H9 (cell line): ENCODE results near the gene PTPN2. TPM values are rescaled to one million over a fixed set of nuclear protein-coding genes. Genes with fewer than 3 reads are reported as not detected.

Experiments
- DNase-seq: peaks from one replicate; pipeline ENCODE4 v3.0.0-alpha.2; 2017
- H2AFZ ChIP-seq: one replicate; pipeline ENCODE4 v1.6.1; 2013; ENCODE audit warnings: mild to moderate bottlenecking, low read length, control low read depth, moderate library complexity
- H2AK5ac ChIP-seq: 2 replicates; pipeline ENCODE4 v1.6.1; 2013; ENCODE audit warnings: low read length, control low read depth, mixed read lengths; ENCODE audit not compliant: insufficient read length
- H2BK120ac ChIP-seq: one replicate; pipeline ENCODE4 v1.6.1; 2013; ENCODE audit warnings: low read depth, mild to moderate bottlenecking, low read length, control low read depth, inconsistent platforms; ENCODE audit not compliant: poor library complexity, severe bottlenecking
- H2BK12ac ChIP-seq: 2 replicates; pipeline ENCODE4 v1.6.1; 2013; ENCODE audit warnings: low read length, control low read depth, mixed read lengths, low read depth; ENCODE audit not compliant: insufficient read length
- H2BK15ac ChIP-seq: 2 replicates; pipeline ENCODE4 v1.6.1; 2013; ENCODE audit warnings: low read depth, low read length, control low read depth
- H2BK20ac ChIP-seq: one replicate; pipeline ENCODE4 v1.6.1; 2013; ENCODE audit warnings: low read depth, mild to moderate bottlenecking, low read length, control low read depth, inconsistent platforms; ENCODE audit not compliant: poor library complexity, severe bottlenecking
- H2BK5ac ChIP-seq: 2 replicates; pipeline ENCODE4 v1.6.1; 2013; ENCODE audit warnings: low read length, control low read depth, mixed read lengths; ENCODE audit not compliant: insufficient read length
- H3K14ac ChIP-seq: 2 replicates; pipeline ENCODE4 v1.6.1; 2013; ENCODE audit warnings: low read length, control low read depth; ENCODE audit not compliant: insufficient read depth
- H3K18ac ChIP-seq: 2 replicates; pipeline ENCODE4 v1.6.1; 2013; ENCODE audit warnings: low read depth, mild to moderate bottlenecking, mixed read lengths, low read length, control low read depth; ENCODE audit not compliant: insufficient read length
- H3K23ac ChIP-seq: 2 replicates; pipeline ENCODE4 v1.6.1; 2013; ENCODE audit warnings: low read length, control low read depth, mixed read lengths, low read depth; ENCODE audit not compliant: insufficient read length
- H3K23me2 ChIP-seq: 2 replicates; pipeline ENCODE4 v1.6.1; 2013; ENCODE audit warnings: low read depth, mild to moderate bottlenecking, mixed read lengths, low read length, control low read depth; ENCODE audit not compliant: insufficient read length, poor library complexity, severe bottlenecking
- H3K27ac ChIP-seq: 2 replicates; pipeline ENCODE4 v1.5.1; 2013; ENCODE audit warnings: low read length, control low read depth, mixed read lengths, low read depth; ENCODE audit not compliant: insufficient read length
- H3K27me3 ChIP-seq: 2 replicates; pipeline ENCODE4 v1.6.1; 2013; ENCODE audit warnings: low read length, control low read depth, inconsistent platforms; ENCODE audit not compliant: insufficient read depth
- H3K4ac ChIP-seq: 2 replicates; pipeline ENCODE4 v1.6.1; 2013; ENCODE audit warnings: low read depth, mild to moderate bottlenecking, control low read depth, inconsistent platforms, low read length, moderate library complexity
- H3K4me1 ChIP-seq: 2 replicates; pipeline ENCODE4 v1.6.1; 2013; ENCODE audit warnings: low read length, control low read depth, inconsistent platforms; ENCODE audit not compliant: insufficient read depth
- H3K4me2 ChIP-seq: 2 replicates; pipeline ENCODE4 v1.6.1; 2013; ENCODE audit warnings: low read length, control low read depth, mixed read lengths; ENCODE audit not compliant: insufficient read length, insufficient read depth
- H3K56ac ChIP-seq: 2 replicates; pipeline ENCODE4 v1.6.1; 2013; ENCODE audit warnings: low read depth, mild to moderate bottlenecking, mixed read lengths, low read length, control low read depth; ENCODE audit not compliant: insufficient read length
- H3K79me1 ChIP-seq: 2 replicates; pipeline ENCODE4 v1.6.1; 2013; ENCODE audit warnings: low read depth, mild to moderate bottlenecking, moderate library complexity, low read length, control low read depth, inconsistent platforms; ENCODE audit not compliant: insufficient read depth, poor library complexity, severe bottlenecking
- H3K79me2 ChIP-seq: 2 replicates; pipeline ENCODE4 v1.6.1; 2013; ENCODE audit warnings: low read length, control low read depth, inconsistent platforms; ENCODE audit not compliant: insufficient read depth
- H3K9ac ChIP-seq: 2 replicates; pipeline ENCODE4 v1.6.1; 2013; ENCODE audit warnings: low read length, control low read depth, mixed read lengths; ENCODE audit not compliant: insufficient read length; ENCODE audit errors: extremely low read depth
- H3K9me3 ChIP-seq: one replicate; pipeline ENCODE4 v1.6.1; 2013; ENCODE audit warnings: low read depth, low read length, inconsistent platforms; ENCODE audit not compliant: control insufficient read depth
- H3T11ph ChIP-seq: one replicate; pipeline ENCODE4 v1.6.1; 2013; ENCODE audit warnings: mild to moderate bottlenecking, low read length, control low read depth, inconsistent platforms
- H4K20me1 ChIP-seq: one replicate; pipeline ENCODE4 v1.6.1; 2013; ENCODE audit not compliant: control insufficient read depth, insufficient read length, insufficient read depth
- H4K5ac ChIP-seq: 2 replicates; pipeline ENCODE4 v1.6.1; 2013; ENCODE audit warnings: low read depth, mild to moderate bottlenecking, mixed read lengths, low read length, control low read depth; ENCODE audit not compliant: insufficient read length
- H4K8ac ChIP-seq: replicated peaks from 2 replicates; pipeline ENCODE4 v1.6.1; 2013; ENCODE audit warnings: low read length, control low read depth, mixed read lengths, low read depth; ENCODE audit not compliant: insufficient read length
- H4K91ac ChIP-seq: 2 replicates; pipeline ENCODE4 v1.6.1; 2013; ENCODE audit warnings: low read depth, mild to moderate bottlenecking, moderate library complexity, mixed read lengths, low read length, control low read depth; ENCODE audit not compliant: insufficient read length
- H3K27ac Mint-ChIP-seq, 3 experiments: 2 replicates in 2 of 3; 3 replicates in 1 of 3; pipeline ENCODE4 v1.8.0; 2020 to 2021; ENCODE audit warnings: mixed read lengths in 3 of 3, mild to moderate bottlenecking in 1 of 3, moderate library complexity in 1 of 3
- H3K27me3 Mint-ChIP-seq: 2 replicates; pipeline ENCODE4 v1.8.0; 2021; ENCODE audit warnings: low read depth, mild to moderate bottlenecking, moderate library complexity, mixed read lengths
- H3K36me3 Mint-ChIP-seq, 3 experiments: 2 replicates in 2 of 3; 3 replicates in 1 of 3; pipeline ENCODE4 v1.8.0; 2020 to 2021; ENCODE audit warnings: low read depth in 3 of 3, mixed read lengths in 3 of 3; ENCODE audit not compliant: insufficient read depth in 1 of 3
- H3K4me1 Mint-ChIP-seq, 2 experiments: 2 replicates each; pipeline ENCODE4 v1.8.0; 2020; ENCODE audit warnings: mixed read lengths in 2 of 2
- H3K4me3 Mint-ChIP-seq, 2 experiments: 2 replicates in 1 of 2; 3 replicates in 1 of 2; pipeline ENCODE4 v1.8.0; 2020 to 2021; ENCODE audit warnings: mild to moderate bottlenecking in 2 of 2, mixed read lengths in 2 of 2, moderate library complexity in 1 of 2
- H3K9me3 Mint-ChIP-seq, 2 experiments: 2 replicates in 1 of 2; 3 replicates in 1 of 2; pipeline ENCODE4 v1.8.0; 2020; ENCODE audit warnings: mild to moderate bottlenecking in 2 of 2, mixed read lengths in 2 of 2, moderate library complexity in 1 of 2
- CTCF ChIP-seq: fragments of 200-600 bp; sonication (generic); conservative IDR thresholded peaks from 3 replicates; pipeline ENCODE4 v1.8.0; 2021; ENCODE audit warnings: antibody characterized with exemption, mild to moderate bottlenecking
- total RNA-seq: library from RNA; stranded (reverse); gene quantifications from 2 replicates; pipeline ENCODE4 v1.2.1, GENCODE V29; 2021

PTPN2 gene
- total RNA-seq, 1 experiment from 2014 or later: 48.7 TPM

- Histone ChIP-seq H2BK20ac (no peak overlapping the region), H3T11ph (no peak overlapping the region), H3K27ac (no peak overlapping the region), H3K4ac (no peak overlapping the region), H3K18ac (no peak overlapping the region), H4K20me1 (no peaks in the 10 kb centered on the region), H3K79me2 (peaks cover 2% of the 10 kb centered on the region; the same call in 1 of the 2 replicates), H2AFZ (no peak overlapping the region), H3K14ac (no peak overlapping the region), H2BK120ac (no peak overlapping the region), H3K56ac (no peak overlapping the region), H2BK15ac (no peak overlapping the region), H2BK5ac (no peak overlapping the region), H3K27me3 (no peaks in the 10 kb centered on the region), H3K23ac (no peak overlapping the region), H4K91ac (no peak overlapping the region), H3K79me1 (no peaks in the 10 kb centered on the region), H2BK12ac (no peak overlapping the region), H4K5ac (no peak overlapping the region), H3K9ac (no peak overlapping the region), H2AK5ac (no peak overlapping the region), H4K8ac (no peak overlapping the region), H3K4me1 (peaks cover 4% of the 10 kb centered on the region; the same call in 1 of the 2 replicates), H3K4me2 (no peak overlapping the region), H3K9me3 (no peaks in the 10 kb centered on the region), H3K23me2 (no peaks in the 10 kb centered on the region)
- TF ChIP-seq CTCF: no peak
- Mint-ChIP-seq H3K4me3 (no peak overlapping the region), H3K27ac (peak overlapping the region in 2 of 3 experiments; percentile 29 to 63; a peak in 2 of 7 replicates), H3K4me1 (peaks cover 24 to 25% of the 10 kb centered on the region in 2 experiments), H3K36me3 (peaks cover 5 to 23% (median 19%) of the 10 kb centered on the region in 3 experiments; a peak in 5 of 7 replicates), H3K27me3 (no peaks in the 10 kb centered on the region), H3K9me3 (no peaks in the 10 kb centered on the region)
- DNase-seq: no peak
Observed at GRCh38 chr18:12837747-12838146, 46.3 kb downstream of the PTPN2 start.
